DMS 273 (cell line): ENCODE measurements around the gene BAD.
A peak's percentile ranks its signal among the peaks of the same experiment; 100 is the strongest.
"Not testable (repeated sequence)": the region's sequence is repeated elsewhere in the genome, so short reads cannot be mapped to it uniquely, and the experiment has no call there.

ENCODE experiments used
- DNase-seq: peaks from one replicate; lab custom pipeline; 2025; ENCODE audit not compliant: unreplicated experiment; lab: John Stamatoyannopoulos, UW

Gene BAD

GRCh38 chr11:64315667-64316526 is 31.4 kb upstream of the BAD start:
- not testable (repeated sequence) for DNase-seq

GRCh38 chr11:64314805-64315561 is 30.5 kb upstream of the BAD start:
- no peak for DNase-seq

GRCh38 chr11:64314146-64314804 is 29.8 kb upstream of the BAD start:
- no peak for DNase-seq

- no peak for DNase-seq
These were observed 29.2 kb upstream of the BAD start for GRCh38 chr11:64313491-64314145.

- DNase-seq: no peak
These were observed 28.5 kb upstream of the BAD start for GRCh38 chr11:64312947-64313346.

GRCh38 chr11:64307795-64308194 is 23.3 kb upstream of the BAD start:
- DNase-seq: not testable (repeated sequence)

GRCh38 chr11:64306876-64307622 is 22.6 kb upstream of the BAD start:
- DNase-seq: peak; percentile 31

GRCh38 chr11:64306563-64306875 is 22.1 kb upstream of the BAD start:
- DNase-seq: no peak

GRCh38 chr11:64305691-64306562 is 21.5 kb upstream of the BAD start:
- DNase-seq: peak; percentile 64

- peak; percentile 100 for DNase-seq
These were observed 20.7 kb upstream of the BAD start, which contains the start of gene ESRRA for GRCh38 chr11:64305075-64305690. Gene ESRRA (plus strand): TSS chr11:64305524. CDS start chr11:64307180, 1,656 bp downstream.

- peak; percentile 94 for DNase-seq
These were observed 20.0 kb upstream of the BAD start for GRCh38 chr11:64304316-64305072.

- DNase-seq: no peak
These were observed 19.5 kb upstream of the BAD start for GRCh38 chr11:64304032-64304315.

- DNase-seq: no peak
These were observed 18.9 kb upstream of the BAD start for GRCh38 chr11:64303109-64304031.

- DNase-seq: no peak
These were observed 15.6 kb upstream of the BAD start, which contains the start of gene CATSPERZ for GRCh38 chr11:64299847-64300648. Gene CATSPERZ (plus strand): TSS chr11:64300358. CDS start chr11:64300411, 53 bp downstream.

GRCh38 chr11:64298966-64299846 is 14.7 kb upstream of the BAD start:
- peak; percentile 69 for DNase-seq
